Adipocyte (in vitro differentiated cells): Measurements from ENCODE around the gene DEFB132.

Experiments used
- DNase-seq: peaks from one replicate; pipeline ENCODE4 v3.0.0-alpha.2; 2015; ENCODE audit warnings: low read depth
- H3K27me3 ChIP-seq: replicated peaks from 2 replicates; pipeline ENCODE4 v1.7.0; 2013; ENCODE audit warnings: mild to moderate bottlenecking, low read length, moderate library complexity; ENCODE audit not compliant: control insufficient read depth, insufficient read depth
- H3K36me3 ChIP-seq: 2 replicates; pipeline ENCODE4 v1.7.0; 2013; ENCODE audit warnings: low read length, mild to moderate bottlenecking, moderate library complexity; ENCODE audit not compliant: control insufficient read depth, insufficient read depth, severe bottlenecking
- H3K4me1 ChIP-seq: 2 replicates; pipeline ENCODE4 v1.7.0; 2013; ENCODE audit warnings: mild to moderate bottlenecking, low read length, moderate library complexity; ENCODE audit not compliant: control insufficient read depth, insufficient read depth
- H3K4me3 ChIP-seq: 2 replicates; pipeline ENCODE4 v1.7.0; 2013; ENCODE audit warnings: mild to moderate bottlenecking, low read length, moderate library complexity
- H3K9ac ChIP-seq: 2 replicates; pipeline ENCODE4 v1.7.0; 2013; ENCODE audit warnings: mild to moderate bottlenecking, low read length, moderate library complexity
- H3K9me3 ChIP-seq: 2 replicates; pipeline ENCODE4 v1.7.0; 2013; ENCODE audit warnings: mild to moderate bottlenecking, low read length, moderate library complexity; ENCODE audit not compliant: control insufficient read depth

Gene DEFB132

DNA sequence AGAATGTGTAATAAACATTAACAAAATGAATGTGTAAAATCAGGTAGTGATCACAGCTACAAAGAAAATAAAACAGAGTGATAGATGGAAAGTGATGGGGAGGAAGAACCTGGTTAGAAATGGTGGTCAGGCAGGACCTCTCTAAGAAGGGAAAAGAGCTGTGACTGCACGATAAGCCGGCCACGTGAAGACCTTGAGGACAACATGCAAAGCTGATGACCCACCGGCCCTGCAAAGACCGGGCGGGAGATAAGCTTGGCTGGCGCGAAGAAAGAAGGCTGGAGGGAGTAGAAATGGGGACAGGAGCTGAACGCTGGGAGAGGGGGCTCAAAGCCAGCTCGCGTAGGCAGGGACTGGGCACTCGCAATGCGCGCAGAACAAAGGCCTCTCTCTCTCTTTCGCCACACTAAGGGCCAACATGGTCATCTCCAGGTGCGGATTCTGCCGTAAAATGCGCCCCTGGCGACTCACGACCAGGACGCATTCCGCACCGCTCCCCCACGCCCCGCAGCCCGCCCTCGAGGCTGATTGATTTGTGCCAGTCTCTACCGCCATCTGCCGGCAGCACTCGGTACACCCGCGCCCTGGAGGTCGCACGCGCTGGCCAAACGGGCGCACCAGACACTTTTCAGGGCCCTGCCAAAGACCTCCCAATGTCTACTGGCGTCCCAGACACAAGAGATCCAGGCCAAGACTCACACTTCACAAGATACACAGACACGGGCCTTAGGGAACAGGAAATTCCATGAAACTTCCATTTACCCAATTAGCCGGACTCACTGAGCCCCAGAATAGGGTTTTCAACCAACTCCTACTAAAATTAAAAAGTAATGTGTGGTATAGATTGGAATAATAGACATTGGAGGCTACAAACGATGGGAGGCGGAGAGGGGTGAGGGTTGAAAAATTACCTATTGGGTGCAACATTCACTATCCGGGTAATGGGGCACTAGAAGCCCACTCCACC is 9.4 kb downstream of the DEFB132 start:
- Histone ChIP-seq H3K27me3 (peaks cover 21% of the 10 kb centered on the region), H3K9ac (peak overlapping the region; percentile 52), H3K36me3 (no peaks in the 10 kb centered on the region), H3K4me1 (peaks cover 23% of the 10 kb centered on the region), H3K9me3 (no peaks in the 10 kb centered on the region), H3K4me3 (peak overlapping the region; percentile 79)
- DNase-seq = peak; percentile 91

GRCh38 chr20:270517-270916 is 13.0 kb downstream of the DEFB132 start:
- H3K27me3 ChIP-seq = peaks cover 10% of the 10 kb centered on the region
- H3K4me3 ChIP-seq = no peak overlapping the region
- H3K36me3 ChIP-seq = peaks cover under 1% of the 10 kb centered on the region
- DNase-seq = no peak
- no peak overlapping the region for H3K9ac ChIP-seq
- H3K9me3 ChIP-seq = no peaks in the 10 kb centered on the region
- peaks cover 23% of the 10 kb centered on the region for H3K4me1 ChIP-seq

GRCh38 chr20:271069-271468 is 13.5 kb downstream of the DEFB132 start:
- peaks cover 9% of the 10 kb centered on the region for H3K27me3 ChIP-seq
- H3K9me3 ChIP-seq = no peaks in the 10 kb centered on the region
- H3K36me3 ChIP-seq = peaks cover 3% of the 10 kb centered on the region
- H3K9ac ChIP-seq = no peak overlapping the region
- no peak for DNase-seq
- H3K4me3 ChIP-seq = no peak overlapping the region
- H3K4me1 ChIP-seq = peaks cover 19% of the 10 kb centered on the region

GRCh38 chr20:271528-271927 is 14.0 kb downstream of the DEFB132 start:
- no peak overlapping the region for H3K9ac ChIP-seq
- peaks cover 15% of the 10 kb centered on the region for H3K4me1 ChIP-seq
- H3K4me3 ChIP-seq = no peak overlapping the region
- peaks cover 5% of the 10 kb centered on the region for H3K27me3 ChIP-seq
- no peaks in the 10 kb centered on the region for H3K9me3 ChIP-seq
- H3K36me3 ChIP-seq = peaks cover 3% of the 10 kb centered on the region
- no peak for DNase-seq

- Histone ChIP-seq H3K9me3 (no peaks in the 10 kb centered on the region), H3K27me3 (peaks cover 5% of the 10 kb centered on the region), H3K4me3 (no peak overlapping the region), H3K9ac (no peak overlapping the region), H3K36me3 (peaks cover 3% of the 10 kb centered on the region), H3K4me1 (peaks cover 7% of the 10 kb centered on the region)
- DNase-seq = no peak
Observed at GRCh38 chr20:272718-273117, 15.2 kb downstream of the DEFB132 start.

- Histone ChIP-seq H3K4me3 (no peak overlapping the region), H3K4me1 (peaks cover 7% of the 10 kb centered on the region), H3K9ac (no peak overlapping the region), H3K27me3 (no peaks in the 10 kb centered on the region), H3K36me3 (peaks cover 3% of the 10 kb centered on the region), H3K9me3 (no peaks in the 10 kb centered on the region)
- DNase-seq = no peak
Observed at GRCh38 chr20:273884-274283, 16.4 kb downstream of the DEFB132 start.

DNA sequence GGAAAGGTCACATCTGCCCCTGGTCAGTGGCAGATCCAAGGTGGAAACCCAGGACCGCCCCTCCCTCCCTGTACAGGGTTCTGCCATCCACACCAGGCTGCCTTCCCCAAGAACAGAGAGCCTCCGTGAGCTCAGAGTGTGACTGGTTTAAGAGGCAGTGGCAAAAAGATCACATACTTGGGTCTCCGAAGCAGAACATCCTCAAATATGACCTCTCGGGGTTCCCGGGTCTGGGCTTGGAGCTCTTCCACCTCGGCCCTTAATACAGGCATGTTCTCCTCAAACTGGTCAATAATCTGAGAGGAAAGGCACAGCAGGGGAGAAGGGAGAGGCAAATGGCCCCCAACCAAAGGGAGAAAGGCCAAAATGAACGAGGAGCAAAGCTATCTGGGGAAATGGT is 18.3 kb downstream of the DEFB132 start:
- Histone ChIP-seq H3K9me3 (no peaks in the 10 kb centered on the region), H3K9ac (no peak overlapping the region), H3K27me3 (no peaks in the 10 kb centered on the region), H3K4me1 (no peaks in the 10 kb centered on the region), H3K36me3 (peaks cover 3% of the 10 kb centered on the region), H3K4me3 (no peak overlapping the region)
- DNase-seq = no peak

GRCh38 chr20:276620-277495 is 19.3 kb downstream of the DEFB132 start:
- Histone ChIP-seq H3K36me3 (peaks cover 3% of the 10 kb centered on the region), H3K9ac (no peak overlapping the region)

DNA sequence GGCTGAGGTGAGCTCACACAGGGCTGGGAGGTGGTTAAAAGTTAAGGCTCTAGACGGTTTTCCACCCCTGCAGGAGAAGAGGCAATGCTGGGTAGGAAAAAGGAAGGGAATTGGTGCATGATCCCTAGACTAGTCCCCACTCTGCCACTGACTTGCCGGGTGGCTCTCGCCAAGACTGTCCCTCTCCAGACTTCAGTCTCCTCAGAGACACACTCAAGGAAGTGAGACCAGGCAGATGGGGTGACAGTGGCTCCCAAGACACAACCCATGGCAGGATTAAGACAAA is 19.9 kb downstream of the DEFB132 start:
- peaks cover 3% of the 10 kb centered on the region for H3K36me3 ChIP-seq
- no peaks in the 10 kb centered on the region for H3K4me1 ChIP-seq
- no peak overlapping the region for H3K9ac ChIP-seq
- DNase-seq = no peak
- H3K9me3 ChIP-seq = no peaks in the 10 kb centered on the region
- no peak overlapping the region for H3K4me3 ChIP-seq
- H3K27me3 ChIP-seq = no peaks in the 10 kb centered on the region

More at GRCh38 chr20:276620-277495, 19.3 kb downstream of the DEFB132 start:
- no peaks in the 10 kb centered on the region for H3K27me3 ChIP-seq
- no peak overlapping the region for H3K4me3 ChIP-seq
- no peaks in the 10 kb centered on the region for H3K9me3 ChIP-seq
- DNase-seq = no peak
- no peaks in the 10 kb centered on the region for H3K4me1 ChIP-seq

DNA sequence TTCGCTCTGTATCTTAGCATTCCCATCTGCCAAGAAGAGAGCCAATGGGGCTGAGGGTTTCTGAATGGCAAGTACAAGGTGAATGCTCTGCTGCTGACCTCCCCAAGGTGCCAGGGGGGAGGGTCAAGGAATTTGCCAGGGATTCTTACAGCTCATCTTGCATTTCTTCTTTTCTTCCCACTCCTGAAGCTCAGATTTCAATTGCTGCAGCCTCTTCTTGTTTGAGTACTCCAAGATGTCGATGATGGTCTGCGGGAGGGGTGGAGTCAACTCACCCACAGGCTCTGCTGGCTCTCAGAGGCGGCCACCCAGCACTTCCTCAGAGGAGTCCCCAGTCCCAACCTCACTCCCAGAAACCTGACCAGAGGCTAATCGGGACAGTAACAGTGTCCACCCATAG is 20.7 kb downstream of the DEFB132 start:
- H3K27me3 ChIP-seq = no peaks in the 10 kb centered on the region
- H3K4me3 ChIP-seq = no peak overlapping the region
- H3K36me3 ChIP-seq = peaks cover 3% of the 10 kb centered on the region
- no peaks in the 10 kb centered on the region for H3K4me1 ChIP-seq
- H3K9me3 ChIP-seq = no peaks in the 10 kb centered on the region
- no peak overlapping the region for H3K9ac ChIP-seq
- DNase-seq = no peak
